Measurements from ENCODE around the gene TAS2R31.

DNA sequence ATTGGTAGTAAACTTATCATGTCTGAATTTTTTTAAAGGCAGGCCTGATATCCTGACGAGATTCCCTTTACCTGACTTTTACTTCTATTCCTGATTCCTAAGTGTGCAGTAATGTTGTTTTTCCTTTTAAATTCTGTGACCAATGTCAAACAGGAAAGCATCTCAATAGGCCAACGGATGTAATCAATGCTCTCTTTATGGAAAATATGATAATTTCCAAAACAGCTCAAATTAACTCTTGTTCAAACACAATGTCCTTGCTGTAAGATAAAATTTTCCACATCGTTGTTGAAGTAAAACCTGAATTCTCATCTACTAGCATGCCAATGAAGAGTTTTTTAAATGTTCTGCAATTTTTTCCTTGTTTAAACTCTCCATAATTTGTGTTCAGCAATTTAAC lies 8.0 kb upstream of the TAS2R31 start:
- TF ChIP-seq, protein P1, sequence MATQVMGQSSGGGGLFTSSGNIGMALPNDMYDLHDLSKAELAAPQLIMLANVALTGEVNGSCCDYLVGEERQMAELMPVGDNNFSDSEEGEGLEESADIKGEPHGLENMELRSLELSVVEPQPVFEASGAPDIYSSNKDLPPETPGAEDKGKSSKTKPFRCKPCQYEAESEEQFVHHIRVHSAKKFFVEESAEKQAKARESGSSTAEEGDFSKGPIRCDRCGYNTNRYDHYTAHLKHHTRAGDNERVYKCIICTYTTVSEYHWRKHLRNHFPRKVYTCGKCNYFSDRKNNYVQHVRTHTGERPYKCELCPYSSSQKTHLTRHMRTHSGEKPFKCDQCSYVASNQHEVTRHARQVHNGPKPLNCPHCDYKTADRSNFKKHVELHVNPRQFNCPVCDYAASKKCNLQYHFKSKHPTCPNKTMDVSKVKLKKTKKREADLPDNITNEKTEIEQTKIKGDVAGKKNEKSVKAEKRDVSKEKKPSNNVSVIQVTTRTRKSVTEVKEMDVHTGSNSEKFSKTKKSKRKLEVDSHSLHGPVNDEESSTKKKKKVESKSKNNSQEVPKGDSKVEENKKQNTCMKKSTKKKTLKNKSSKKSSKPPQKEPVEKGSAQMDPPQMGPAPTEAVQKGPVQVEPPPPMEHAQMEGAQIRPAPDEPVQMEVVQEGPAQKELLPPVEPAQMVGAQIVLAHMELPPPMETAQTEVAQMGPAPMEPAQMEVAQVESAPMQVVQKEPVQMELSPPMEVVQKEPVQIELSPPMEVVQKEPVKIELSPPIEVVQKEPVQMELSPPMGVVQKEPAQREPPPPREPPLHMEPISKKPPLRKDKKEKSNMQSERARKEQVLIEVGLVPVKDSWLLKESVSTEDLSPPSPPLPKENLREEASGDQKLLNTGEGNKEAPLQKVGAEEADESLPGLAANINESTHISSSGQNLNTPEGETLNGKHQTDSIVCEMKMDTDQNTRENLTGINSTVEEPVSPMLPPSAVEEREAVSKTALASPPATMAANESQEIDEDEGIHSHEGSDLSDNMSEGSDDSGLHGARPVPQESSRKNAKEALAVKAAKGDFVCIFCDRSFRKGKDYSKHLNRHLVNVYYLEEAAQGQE (IDR thresholded peaks at IDR 0.05; ENCODE audit: insufficient read depth in 1 of 2, low read depth in 2 of 2, low read length in 2 of 2): no peak
- no peak for TF ChIP-seq POLR2AphosphoS5 (IDR thresholded peaks at IDR 0.05; ENCODE audit: low read depth, low read length)
- TF ChIP-seq SIN3A (IDR thresholded peaks at IDR 0.05; ENCODE audit: borderline replicate concordance, insufficient read depth, low read length): no peak
- no peak for TF ChIP-seq FOXP2 (optimal IDR thresholded peaks at IDR 0.05; ENCODE audit: borderline replicate concordance, extremely low read depth, extremely low read length, insufficient read depth)
